Subcutaneous abdominal adipose tissue (tissue), 5 donors: ENCODE results near the gene ADCY3.
"Not testable (repeated sequence)": the region's sequence is repeated elsewhere in the genome, so short reads cannot be mapped to it uniquely, and the experiment has no call there.

Experiments
- H3K27ac ChIP-seq: one replicate; pipeline ENCODE4 v1.7.0; 2013; ENCODE audit warnings: low read depth, mild to moderate bottlenecking, inconsistent platforms, low read length, moderate library complexity
- H3K27me3 ChIP-seq, 5 donors: one replicate each; pipeline ENCODE4 v1.7.0; 2013; ENCODE audit warnings: low read length in 5 of 5, inconsistent platforms in 1 of 5; ENCODE audit not compliant: control insufficient read depth in 5 of 5, insufficient read depth in 4 of 5
- H3K36me3 ChIP-seq, 5 donors: one replicate each; pipeline ENCODE4 v1.7.0; 2013; ENCODE audit warnings: low read length in 5 of 5; ENCODE audit not compliant: control insufficient read depth in 5 of 5, insufficient read depth in 5 of 5
- H3K4me1 ChIP-seq, 5 donors: one replicate each; pipeline ENCODE4 v1.7.0; 2013; ENCODE audit warnings: low read length in 5 of 5, mild to moderate bottlenecking in 3 of 5, moderate library complexity in 1 of 5; ENCODE audit not compliant: control insufficient read depth in 5 of 5, insufficient read depth in 5 of 5
- H3K4me3 ChIP-seq, 5 donors: one replicate each; pipeline ENCODE4 v1.7.0; 2013; ENCODE audit warnings: low read length in 5 of 5, low read depth in 1 of 5
- H3K9ac ChIP-seq, 5 donors: one replicate each; pipeline ENCODE4 v1.7.0; 2013; ENCODE audit warnings: low read length in 5 of 5, mild to moderate bottlenecking in 4 of 5, moderate library complexity in 3 of 5
- H3K9me3 ChIP-seq, 5 donors: one replicate each; pipeline ENCODE4 v1.7.0; 2013; ENCODE audit warnings: low read length in 5 of 5; ENCODE audit not compliant: control insufficient read depth in 5 of 5
- donor health status: healthy.
- donor health status: healthy.
- donor health status: healthy.
- donor health status: healthy.
- donor health status: healthy.

Gene ADCY3

GRCh38 chr2:24813691-24814137, 106.3 kb downstream of the ADCY3 start:
- H3K27ac ChIP-seq, result no peak overlapping the region

DNA sequence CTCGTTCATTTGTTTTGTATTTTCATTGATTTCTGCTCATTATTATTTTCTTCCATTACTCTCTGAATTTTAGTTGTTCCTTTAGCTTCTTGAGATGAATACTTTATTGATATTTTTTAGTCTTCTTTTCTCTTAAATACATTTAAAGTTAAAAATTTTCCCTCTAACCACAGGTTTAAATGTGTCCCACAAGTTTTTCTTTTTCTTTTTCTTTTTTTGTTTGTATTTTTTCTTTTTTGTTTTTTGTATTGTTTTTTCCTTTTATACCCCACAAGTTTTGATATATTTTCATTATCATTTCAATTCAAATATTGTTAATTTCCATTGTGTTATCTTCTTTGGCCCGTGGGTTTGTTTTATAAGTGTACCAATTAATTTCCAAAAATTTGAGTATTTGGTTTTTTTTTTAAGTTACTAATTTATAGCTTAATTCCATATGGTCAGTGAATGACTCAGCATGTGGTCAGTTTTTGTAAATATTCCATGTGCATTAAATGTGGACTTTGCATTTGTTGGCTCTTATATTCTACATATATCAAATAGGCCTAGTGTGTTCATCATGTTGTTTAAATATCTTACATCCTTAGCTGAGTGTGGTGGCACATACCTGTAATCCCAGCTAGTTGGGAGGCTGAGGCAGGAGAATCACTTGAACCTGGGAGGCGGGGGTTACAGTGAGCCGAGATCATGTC, 110.6 kb downstream of the ADCY3 start:
- Histone ChIP-seq H3K27ac (no peak overlapping the region), H3K36me3 (peaks cover 0 to under 1% (median 0%) of the 10 kb centered on the region in 5 donors), H3K4me3 (no peak overlapping the region), H3K27me3 (no peaks in the 10 kb centered on the region), H3K9ac (no peak overlapping the region), H3K4me1 (no peaks in the 10 kb centered on the region), H3K9me3 (no peaks in the 10 kb centered on the region)

More at GRCh38 chr2:24813691-24814137, 106.3 kb downstream of the ADCY3 start:
- H3K9ac ChIP-seq, result no peak overlapping the region
- peaks cover 0 to 17% (median 10%) of the 10 kb centered on the region in 5 donors for H3K36me3 ChIP-seq
- no peak overlapping the region for H3K4me3 ChIP-seq
- H3K27me3 ChIP-seq, result no peaks in the 10 kb centered on the region
- H3K9me3 ChIP-seq, result no peaks in the 10 kb centered on the region
- H3K4me1 ChIP-seq, result no peaks in the 10 kb centered on the region

DNA sequence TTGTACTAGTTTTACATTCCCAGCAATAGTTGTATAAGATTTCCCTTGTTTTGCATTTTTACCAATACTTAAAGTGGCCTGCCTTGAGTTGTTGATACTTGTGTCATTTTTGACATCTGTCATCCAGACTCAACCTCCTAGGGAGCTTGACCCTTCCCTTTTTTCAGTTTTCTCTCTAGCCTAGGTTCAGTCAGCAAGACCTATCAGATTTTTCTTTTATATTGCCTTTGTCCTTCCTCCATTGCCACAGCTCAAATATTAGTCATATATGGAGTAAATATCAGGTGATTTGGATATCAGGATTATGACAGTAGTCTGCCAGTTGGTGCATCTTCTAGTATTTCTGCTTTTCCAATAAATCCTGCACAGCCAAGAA, 113.4 kb downstream of the ADCY3 start:
- Histone ChIP-seq H3K27ac (no peak overlapping the region), H3K4me1 (no peaks in the 10 kb centered on the region), H3K9ac (no peak overlapping the region), H3K4me3 (no peak overlapping the region), H3K36me3 (no peaks in the 10 kb centered on the region), H3K27me3 (no peaks in the 10 kb centered on the region), H3K9me3 (no peaks in the 10 kb centered on the region)

DNA sequence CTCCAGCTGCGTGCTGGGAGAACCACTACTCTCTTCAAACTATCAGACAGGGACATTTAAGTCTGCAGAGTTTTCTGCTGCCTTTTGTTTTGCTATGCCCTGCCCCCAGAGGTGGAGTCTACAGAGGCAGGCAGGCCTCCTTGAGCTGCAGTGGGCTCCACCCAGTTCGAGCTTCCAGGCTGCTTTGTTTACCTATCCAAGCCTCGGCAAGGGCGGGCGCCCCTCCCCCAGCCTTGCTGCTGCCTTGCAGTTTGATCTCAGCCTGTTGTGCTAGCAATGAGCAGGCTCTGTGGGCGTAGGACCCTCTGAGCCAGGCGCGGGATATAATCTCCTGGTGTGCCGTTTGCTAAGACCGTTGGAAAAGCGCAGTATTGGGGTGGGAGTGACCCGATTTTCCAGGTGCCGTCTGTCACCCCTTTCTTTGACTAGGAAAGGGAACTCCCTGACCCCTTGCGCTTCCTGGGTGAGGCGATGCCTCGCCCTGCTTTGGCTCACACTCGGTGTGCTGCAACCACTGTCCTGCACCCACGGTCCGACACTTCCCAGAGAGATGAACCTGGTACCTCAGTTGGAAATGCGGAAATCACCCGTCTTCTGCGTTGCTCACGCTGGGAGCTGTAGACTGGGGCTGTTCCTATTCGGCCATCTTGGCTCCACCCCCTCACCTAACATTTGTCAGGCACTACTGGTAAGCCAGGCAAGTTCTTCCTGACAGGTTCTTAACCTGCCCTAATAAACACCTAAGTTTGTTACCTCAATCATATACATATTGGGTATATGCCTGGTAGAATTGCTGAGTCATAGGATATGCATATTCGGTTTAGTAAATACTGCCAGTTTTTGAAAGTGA, 114.0 kb downstream of the ADCY3 start:
- not testable (repeated sequence) for H3K27ac ChIP-seq, H3K4me3 ChIP-seq, H3K27me3 ChIP-seq, H3K4me1 ChIP-seq, H3K36me3 ChIP-seq, H3K9me3 ChIP-seq, H3K9ac ChIP-seq

DNA sequence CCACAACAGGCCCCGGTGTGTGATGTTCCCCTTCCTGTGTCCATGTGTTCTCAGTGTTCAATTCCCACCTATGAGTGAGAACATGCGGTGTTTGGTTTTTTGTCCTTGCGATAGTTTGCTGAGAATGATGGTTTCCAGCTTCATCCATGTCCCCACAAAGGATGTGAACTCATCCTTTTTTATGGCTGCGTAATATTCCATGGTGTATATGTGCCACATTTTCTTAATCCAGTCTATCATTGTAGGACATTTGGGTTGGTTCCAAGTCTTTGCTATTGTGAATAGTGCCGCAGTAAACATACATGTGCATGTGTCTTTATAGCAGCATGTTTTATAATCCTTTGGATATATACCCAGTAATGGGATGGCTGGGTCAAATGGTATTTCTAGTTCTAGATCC, 119.5 kb downstream of the ADCY3 start:
- H3K9ac ChIP-seq, H3K9me3 ChIP-seq, H3K36me3 ChIP-seq, H3K27me3 ChIP-seq, H3K4me1 ChIP-seq, H3K4me3 ChIP-seq, H3K27ac ChIP-seq: not testable (repeated sequence)

DNA sequence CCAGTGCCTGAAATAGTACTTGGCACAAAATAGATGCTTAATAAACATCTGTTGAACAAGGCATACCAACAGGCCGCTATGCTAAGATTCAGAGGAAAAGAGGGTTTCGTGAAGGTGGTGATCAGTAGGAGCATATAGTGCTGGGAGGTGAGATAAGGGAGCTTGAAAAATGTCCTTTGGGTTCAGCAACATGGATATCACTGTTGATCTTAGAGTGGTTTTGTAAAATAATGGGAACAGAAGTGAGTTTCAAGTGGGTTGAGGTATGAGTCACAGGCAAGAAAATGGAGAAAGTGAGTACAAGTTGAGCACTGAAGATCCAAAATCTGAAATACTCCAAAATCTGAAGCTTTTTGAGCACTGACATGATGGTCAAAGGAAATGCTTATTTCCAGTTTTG, 122.4 kb downstream of the ADCY3 start:
- Histone ChIP-seq H3K27ac (no peak overlapping the region), H3K36me3 (no peaks in the 10 kb centered on the region), H3K4me3 (no peak overlapping the region), H3K27me3 (no peaks in the 10 kb centered on the region), H3K4me1 (peaks cover 0 to 10% (median 7%) of the 10 kb centered on the region in 5 donors), H3K9me3 (no peaks in the 10 kb centered on the region), H3K9ac (peak overlapping the region in 1 of 5 donors; percentile 11)

DNA sequence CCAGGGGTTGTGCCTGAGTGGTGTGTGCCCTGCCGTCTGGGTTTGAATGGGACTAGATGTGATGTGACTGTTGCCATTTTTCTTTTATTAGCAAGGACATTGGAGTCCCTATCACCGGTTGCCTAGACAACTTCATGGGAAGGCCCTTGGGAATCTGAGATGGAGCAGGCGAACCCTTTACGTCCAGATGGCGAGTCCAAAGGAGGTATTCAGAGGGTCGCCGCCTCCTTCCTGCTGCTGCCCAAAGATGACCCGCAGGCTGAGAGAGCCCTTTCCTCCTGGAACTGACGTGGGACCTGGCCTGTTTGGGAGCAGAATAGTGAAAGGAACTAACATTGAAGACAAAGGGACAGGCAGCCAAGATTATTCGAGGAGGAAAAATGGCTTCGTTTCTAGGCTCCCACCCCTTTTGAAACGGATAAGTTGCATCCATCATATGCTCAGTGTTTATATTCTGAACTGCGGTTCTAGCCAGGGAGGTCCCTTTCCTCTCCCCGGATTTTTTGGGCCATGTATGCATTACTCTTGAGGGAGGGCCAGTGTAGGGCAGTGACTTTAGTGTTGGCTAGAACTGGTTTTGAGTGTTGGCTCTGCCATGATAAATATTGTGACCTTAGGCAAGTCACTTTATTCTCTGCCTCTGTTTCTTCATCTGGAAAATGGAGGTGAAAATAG, 126.1 kb downstream of the ADCY3 start:
- Histone ChIP-seq H3K27ac (peak overlapping the region; percentile 97), H3K9me3 (no peaks in the 10 kb centered on the region), H3K4me3 (peak overlapping the region; percentile 68 to 99 (median 94)), H3K9ac (peak overlapping the region in 4 of 5 donors; percentile 81 to 91 (median 90)), H3K4me1 (peaks cover 0 to 18% (median 12%) of the 10 kb centered on the region in 5 donors), H3K36me3 (peaks cover 0 to 7% (median 5%) of the 10 kb centered on the region in 5 donors), H3K27me3 (no peaks in the 10 kb centered on the region)

DNA sequence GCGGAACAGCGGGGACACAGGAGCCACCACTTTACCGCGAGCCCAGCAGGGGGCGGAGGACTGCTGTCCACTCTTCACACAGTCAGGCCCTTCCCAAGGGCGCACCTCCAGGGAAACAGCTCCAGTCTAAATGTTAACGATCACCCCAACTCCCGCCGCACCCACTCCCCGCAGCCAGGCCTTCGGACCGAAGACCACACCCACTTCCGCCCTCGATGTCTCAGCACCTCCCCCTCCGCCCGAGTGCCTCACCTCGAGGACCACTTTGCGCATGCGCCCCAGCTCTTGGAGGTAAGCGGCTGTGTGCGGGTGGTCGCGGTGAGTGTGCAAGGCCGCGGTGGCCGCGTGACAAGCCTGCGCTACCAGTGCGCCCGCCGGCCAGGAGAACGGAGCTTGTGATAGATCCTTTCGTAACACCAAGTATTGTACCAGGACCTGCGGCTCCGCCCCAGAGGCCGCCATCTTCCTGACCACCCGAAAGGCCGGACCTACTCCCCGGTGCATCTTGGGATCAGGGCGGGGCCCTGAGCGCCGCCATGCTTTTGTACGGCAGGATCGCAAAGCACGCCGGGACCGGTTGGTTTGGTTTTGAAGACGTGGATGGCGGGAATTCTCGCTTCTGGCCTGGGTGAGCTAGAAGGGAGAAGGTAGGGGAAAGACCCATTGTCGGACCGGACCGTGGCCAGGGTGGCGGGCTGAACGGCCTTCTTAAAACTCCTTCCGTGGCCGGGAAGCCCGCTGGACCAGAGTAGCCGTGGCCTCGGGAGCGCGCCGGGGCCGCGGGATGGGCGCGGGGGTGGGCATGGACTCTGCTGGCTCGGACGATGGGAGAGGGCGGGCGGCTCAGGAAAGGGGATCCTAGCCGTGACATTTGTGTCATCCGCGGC, 126.9 kb downstream of the ADCY3 start, which contains the start of the genes CENPO and PTRHD1:
CENPO (plus strand) TSS at position 552 of the 887 bp plus-strand sequence. CDS start 495 bp downstream, outside the sequence.
PTRHD1 (minus strand) TSS at position 518 of the 887 bp plus-strand sequence; CDS start at position 504, 14 bp downstream.
- H3K4me1 ChIP-seq, result peaks cover 0 to 18% (median 12%) of the 10 kb centered on the region in 5 donors
- no peaks in the 10 kb centered on the region for H3K9me3 ChIP-seq
- peak within 1 kb of the TSS; percentile 74 to 99 (median 94) for H3K4me3 ChIP-seq
- H3K27ac ChIP-seq, result peak within 1 kb of the TSS; percentile 97
- peaks cover 0 to 7% (median 5%) of the 10 kb centered on the region in 5 donors for H3K36me3 ChIP-seq
- no peaks in the 10 kb centered on the region for H3K27me3 ChIP-seq
- peak within 1 kb of the TSS; percentile 44 to 91 (median 89) for H3K9ac ChIP-seq

DNA sequence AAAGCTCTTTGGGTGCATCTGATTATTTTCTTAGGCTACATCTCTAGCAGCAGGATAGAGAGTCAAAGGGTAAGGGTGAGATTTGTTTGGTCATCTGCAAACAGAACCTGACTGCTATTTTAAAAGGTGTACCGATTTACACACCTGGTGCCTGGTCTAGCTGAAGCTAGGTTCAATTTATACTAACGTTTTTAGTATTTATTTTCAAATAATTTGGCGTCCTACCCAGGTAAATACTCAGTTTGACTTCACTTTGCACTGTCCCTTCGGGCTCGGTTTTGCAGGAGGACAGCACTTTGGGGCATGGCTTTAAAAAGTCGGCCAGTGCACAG, 127.5 kb downstream of the ADCY3 start:
- Histone ChIP-seq H3K36me3 (peaks cover 0 to 7% (median 5%) of the 10 kb centered on the region in 5 donors), H3K9ac (peak overlapping the region; percentile 44 to 91 (median 89)), H3K4me3 (peak overlapping the region; percentile 74 to 99 (median 94)), H3K9me3 (no peaks in the 10 kb centered on the region), H3K27me3 (no peaks in the 10 kb centered on the region), H3K27ac (peak overlapping the region; percentile 97), H3K4me1 (peaks cover 0 to 18% (median 12%) of the 10 kb centered on the region in 5 donors)
